Fibroblast of the aortic adventitia (primary cell): ENCODE data around the gene RAB4B. TPM values are rescaled to one million over a fixed set of nuclear protein-coding genes. Genes with fewer than 3 reads are reported as not detected.
A peak's percentile ranks its signal among the peaks of the same experiment; 100 is the strongest.
"Not testable (repeated sequence)": the region's sequence is repeated elsewhere in the genome, so short reads cannot be mapped to it uniquely, and the experiment has no call there.

ENCODE experiments used
- DNase-seq: peaks from one replicate; pipeline ENCODE4 v3.0.0-alpha.2; 2010; ENCODE audit warnings: low read depth
- H3K4me3 ChIP-seq: 2 replicates; pipeline ENCODE4 v1.5.1; 2011; ENCODE audit warnings: low read depth, mild to moderate bottlenecking, control low read depth, low read length, moderate library complexity
- total RNA-seq: library from RNA; depleted of rRNA; stranded (reverse); fragments of >200 nt; gene quantifications from 2 replicates; pipeline ENCODE4 v1.2.3, GENCODE V29; 2012; ENCODE audit warnings: low replicate concordance
- TF ChIP-seq, protein P1 (sequence below): IDR thresholded peaks from 2 replicates; pipeline ENCODE4 v1.5.1; 2011; ENCODE audit warnings: mild to moderate bottlenecking, low read length, control low read depth, inconsistent platforms; ENCODE audit not compliant: insufficient read depth

The RAB4B gene, protein sequence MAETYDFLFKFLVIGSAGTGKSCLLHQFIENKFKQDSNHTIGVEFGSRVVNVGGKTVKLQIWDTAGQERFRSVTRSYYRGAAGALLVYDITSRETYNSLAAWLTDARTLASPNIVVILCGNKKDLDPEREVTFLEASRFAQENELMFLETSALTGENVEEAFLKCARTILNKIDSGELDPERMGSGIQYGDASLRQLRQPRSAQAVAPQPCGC
- 9.0 and 10.1 TPM in 2 replicates for total RNA-seq

DNA sequence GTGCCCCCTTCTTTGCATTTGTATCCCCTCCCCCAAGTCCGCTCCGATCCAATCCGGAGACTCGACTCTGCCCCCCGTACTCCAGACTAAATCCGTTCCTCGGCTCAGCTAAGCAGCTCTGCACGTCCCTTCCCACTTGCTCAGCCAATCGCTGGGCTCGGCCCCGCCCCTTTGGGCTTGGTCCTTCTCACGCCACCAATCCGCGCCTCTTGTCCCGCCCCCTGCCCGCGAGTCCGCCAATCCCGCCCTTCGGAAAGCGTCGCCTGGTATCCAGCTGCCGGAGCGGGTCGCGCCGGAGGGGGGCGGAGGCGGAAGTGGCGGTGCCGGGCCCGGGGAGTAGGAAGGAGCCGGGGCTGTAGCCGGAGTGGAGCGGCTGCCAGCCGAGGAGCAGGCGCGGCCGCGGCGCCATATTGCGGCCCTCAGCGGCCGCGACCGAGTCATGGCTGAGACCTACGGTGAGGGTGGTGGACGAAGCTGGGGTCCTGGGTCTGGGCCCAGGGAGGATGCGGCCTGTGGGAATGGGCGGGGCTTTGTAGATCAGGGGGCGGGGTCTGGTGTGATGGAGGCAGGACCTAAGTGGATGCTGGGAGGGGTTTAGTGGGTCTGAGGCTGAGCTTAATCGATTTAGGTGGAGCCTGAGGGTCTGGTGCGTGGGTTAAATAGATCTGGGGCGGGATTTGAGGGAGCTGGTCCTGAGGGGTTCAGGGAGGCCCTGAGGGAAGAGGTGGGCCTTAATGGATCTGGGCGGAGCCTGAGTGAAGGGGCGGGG, at the start of gene RAB4B:
Gene RAB4B (plus strand): TSS at position 311 of the 769 bp plus-strand sequence. CDS start 129 bp downstream, at position 440.
- TF ChIP-seq, protein P1, sequence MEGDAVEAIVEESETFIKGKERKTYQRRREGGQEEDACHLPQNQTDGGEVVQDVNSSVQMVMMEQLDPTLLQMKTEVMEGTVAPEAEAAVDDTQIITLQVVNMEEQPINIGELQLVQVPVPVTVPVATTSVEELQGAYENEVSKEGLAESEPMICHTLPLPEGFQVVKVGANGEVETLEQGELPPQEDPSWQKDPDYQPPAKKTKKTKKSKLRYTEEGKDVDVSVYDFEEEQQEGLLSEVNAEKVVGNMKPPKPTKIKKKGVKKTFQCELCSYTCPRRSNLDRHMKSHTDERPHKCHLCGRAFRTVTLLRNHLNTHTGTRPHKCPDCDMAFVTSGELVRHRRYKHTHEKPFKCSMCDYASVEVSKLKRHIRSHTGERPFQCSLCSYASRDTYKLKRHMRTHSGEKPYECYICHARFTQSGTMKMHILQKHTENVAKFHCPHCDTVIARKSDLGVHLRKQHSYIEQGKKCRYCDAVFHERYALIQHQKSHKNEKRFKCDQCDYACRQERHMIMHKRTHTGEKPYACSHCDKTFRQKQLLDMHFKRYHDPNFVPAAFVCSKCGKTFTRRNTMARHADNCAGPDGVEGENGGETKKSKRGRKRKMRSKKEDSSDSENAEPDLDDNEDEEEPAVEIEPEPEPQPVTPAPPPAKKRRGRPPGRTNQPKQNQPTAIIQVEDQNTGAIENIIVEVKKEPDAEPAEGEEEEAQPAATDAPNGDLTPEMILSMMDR: no peak
- peak; percentile 99 for DNase-seq

DNA sequence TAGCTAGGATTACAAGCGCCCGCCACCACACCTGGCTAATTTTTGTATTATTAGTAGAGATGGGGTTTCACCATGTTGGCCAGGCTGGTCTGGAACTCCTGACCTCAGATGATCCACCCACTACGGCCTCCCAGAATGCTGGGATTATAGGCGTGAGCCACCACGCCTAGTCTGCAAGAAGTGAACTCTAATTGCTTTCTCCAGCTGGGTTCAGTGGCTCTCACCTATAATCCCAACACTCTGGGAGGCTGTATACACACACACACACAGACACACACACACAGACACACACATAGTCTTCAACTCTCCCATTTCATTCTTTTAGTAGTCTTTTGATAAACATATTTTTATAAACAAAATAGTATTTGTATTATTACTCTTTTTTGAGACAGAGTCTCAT, 48.0 kb upstream of the RAB4B start:
- H3K4me3 ChIP-seq, DNase-seq: not testable (repeated sequence)

More for the DNA sequence above, at the start of gene RAB4B:
- H3K4me3 ChIP-seq: peak within 1 kb of the TSS; percentile 81

DNA sequence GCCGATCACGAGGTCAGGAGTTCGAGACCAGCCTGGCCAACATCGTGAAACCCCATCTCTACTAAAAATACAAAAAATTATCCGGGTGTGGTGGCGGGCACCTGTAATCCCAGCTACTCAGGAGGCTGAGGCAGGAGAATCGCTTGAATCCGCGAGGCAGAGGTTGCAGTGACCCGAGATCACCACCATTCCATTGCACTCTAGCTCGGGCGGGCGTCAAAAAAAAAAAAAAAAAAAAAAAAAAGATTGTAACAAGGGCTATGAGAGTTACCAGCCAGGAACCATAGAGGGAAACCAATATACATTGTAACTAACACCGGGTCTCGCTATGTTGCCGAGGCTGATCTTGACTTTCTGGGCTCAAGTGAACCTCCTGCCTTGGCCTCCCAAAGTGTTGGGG, 45.7 kb upstream of the RAB4B start:
- not testable (repeated sequence) for H3K4me3 ChIP-seq, DNase-seq

DNA sequence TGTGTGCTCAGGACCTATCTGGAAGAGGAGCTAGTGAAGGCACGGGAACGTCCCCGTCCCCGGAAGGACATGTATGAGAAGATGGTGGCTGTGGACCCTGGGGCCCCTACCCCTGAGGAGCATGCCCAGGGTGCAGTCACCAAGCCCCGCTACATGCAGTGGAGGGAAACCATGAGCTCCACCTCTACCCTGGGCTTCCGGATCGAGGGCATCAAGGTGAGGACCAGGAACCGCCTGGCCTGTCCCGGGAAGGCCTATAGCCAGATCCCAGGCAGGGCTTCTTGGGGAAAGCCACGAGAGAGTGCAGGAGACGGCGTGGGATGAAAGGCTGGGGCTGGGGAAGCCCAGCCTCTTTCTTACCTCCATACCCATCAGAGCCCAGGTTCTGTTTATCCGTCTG, 44.9 kb upstream of the RAB4B start:
- TF ChIP-seq, protein P1: no peak
- no peak for DNase-seq

DNA sequence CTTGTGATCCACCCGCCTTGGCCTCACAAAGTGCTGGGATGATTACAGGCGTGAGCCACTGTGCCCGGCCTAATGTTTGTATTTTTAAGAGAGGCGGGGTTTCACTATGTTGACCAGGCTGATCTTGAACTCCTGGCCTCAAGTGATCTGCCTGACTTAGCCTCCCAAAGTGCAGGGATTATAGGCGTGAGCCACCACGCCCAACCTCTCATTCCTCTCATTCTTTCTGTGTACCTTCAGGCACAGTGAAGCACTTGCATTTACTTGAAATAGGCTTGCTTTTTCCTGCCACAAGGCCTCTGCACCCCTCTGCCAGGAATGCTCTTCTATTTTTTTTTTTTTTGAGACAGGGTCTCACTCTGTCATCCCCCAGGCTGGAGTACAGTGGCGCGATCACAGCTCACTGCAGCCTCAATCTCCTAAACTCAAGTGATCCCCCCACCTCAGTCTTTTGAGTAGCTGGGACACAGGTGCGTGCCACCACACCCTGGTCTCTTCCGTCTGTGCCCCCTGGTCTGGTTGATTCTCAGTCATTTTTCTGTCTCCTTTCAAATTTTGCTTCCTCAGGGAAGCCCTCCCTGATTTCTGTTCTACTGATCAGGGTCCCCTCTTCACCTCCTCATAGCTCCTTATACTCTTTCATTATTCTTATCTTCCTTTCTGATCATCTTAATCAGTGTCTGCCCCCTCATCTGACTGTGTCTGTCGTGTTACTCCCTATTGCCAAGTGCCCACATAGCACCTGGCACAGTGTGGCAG, 42.9 kb upstream of the RAB4B start:
- DNase-seq: no peak
- TF ChIP-seq, protein P1: no peak
- H3K4me3 ChIP-seq: no peak overlapping the region

More for the DNA sequence above, 44.9 kb upstream of the RAB4B start:
- H3K4me3 ChIP-seq: no peak overlapping the region

DNA sequence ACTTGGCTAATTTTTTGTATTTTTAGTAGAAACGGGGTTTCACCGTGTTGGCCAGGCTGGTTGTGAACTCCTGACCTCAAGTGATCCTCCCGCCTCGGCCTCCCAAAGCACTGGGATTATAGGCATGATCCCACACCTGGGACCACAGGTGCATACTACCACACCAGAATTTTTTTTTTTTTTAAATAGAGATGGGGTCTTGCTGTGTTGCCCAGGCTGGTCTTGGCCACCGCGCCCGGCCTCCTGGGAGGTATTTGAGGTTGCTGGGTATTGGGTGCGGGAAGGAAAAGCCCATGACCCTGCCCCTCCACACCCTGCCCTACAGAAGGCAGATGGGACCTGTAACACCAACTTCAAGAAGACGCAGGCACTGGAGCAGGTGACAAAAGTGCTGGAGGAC, 41.4 kb upstream of the RAB4B start:
- no peak overlapping the region for H3K4me3 ChIP-seq
- DNase-seq: no peak
- TF ChIP-seq, protein P1: no peak

DNA sequence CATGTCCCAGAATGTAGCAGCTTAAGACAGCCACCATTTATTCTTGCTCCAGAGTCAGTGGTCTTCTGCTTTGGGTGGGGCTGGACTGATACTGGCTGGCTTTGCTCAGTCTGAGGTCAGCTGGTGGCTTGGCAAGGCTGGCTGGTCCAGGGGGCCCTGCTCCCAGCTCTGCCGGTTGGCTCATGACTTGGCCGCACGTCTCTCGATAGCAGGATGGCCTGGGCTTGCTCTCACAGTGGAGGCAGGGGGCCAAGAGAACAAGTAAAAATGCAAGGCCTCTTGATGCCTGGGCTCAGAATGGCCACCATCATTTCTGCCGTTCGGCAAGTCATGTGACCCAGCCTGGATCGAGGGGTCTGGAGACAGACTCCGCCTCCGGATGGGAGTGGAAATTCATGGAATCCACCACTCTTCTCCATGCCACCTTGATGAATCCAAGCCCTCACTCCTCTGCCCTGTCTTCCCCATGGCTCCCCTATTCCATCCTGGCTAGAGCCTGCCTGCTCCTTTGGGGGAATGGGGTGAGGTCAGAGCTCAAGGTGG, 40.9 kb upstream of the RAB4B start:
- no peak overlapping the region for H3K4me3 ChIP-seq
- TF ChIP-seq, protein P1: no peak
- no peak for DNase-seq
